ENCODE results near the gene RNF6.

RNF6 gene

GRCh38 chr13:26225896-26226617, 3.9 kb upstream of the RNF6 start:
- no peak for DNase-seq

GRCh38 chr13:26222520-26223046, 469 bp upstream of the RNF6 start:
- DNase-seq = no peak

DNA sequence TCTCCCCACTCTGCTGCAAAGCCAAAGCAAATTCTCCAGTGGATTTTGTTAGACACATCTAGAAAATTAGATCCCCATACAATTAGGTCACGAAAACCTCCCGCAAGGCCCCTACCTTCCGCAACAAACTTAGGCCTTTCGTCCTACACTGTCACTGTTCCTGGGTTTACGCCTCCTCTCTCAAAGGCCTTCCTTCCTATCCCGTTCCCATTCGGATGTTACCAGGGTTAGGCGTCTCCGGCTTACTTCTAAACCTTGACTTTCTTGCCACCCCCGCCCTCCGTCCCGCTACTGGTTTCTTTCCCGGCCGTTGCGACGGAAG, 754 bp downstream of the RNF6 start:
- no peak for DNase-seq

GRCh38 chr13:26220575-26220974, 1.5 kb downstream of the RNF6 start:
- DNase-seq = peak; percentile 26

- DNase-seq = peak; percentile 14
These were observed 2.4 kb downstream of the RNF6 start for GRCh38 chr13:26219726-26220125.

DNA sequence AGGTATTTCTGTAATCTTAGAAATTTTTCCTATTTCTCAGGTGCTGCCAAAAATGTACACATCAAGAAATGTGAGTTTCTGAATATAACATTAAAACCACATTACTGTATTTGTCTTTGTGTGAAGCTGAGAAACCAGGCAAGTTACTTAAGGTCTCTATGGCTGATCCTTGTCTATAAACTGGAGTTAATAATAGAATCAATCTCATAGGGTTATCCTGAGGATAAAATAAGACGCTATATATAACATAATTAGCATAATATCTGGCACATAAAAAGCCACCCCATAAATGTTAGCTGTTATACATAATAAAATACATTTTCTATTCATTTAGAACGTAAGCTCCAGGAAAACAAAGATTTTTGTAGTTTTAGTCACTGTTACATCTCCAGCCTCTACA, 6.1 kb downstream of the RNF6 start:
- DNase-seq = no peak

DNA sequence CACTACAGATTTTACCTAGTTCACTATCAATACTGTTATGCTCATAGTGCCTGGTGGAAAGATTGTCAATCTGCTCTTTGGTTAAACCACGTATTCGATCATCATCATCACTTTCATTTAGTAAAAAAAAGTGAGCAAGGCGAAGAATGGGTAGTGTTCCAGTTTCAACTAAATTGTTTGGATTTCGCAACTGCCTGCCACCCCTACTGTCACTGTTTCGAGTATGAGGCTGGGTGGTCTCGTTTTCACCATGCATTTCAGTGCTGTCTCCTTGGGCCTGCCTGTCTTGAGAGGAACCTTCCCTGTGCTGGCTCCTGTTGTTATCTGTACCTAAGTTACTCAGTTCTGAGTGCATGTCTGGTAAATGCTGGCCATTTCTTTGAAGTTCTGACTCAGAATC, 8.1 kb downstream of the RNF6 start:
- DNase-seq = no peak

GRCh38 chr13:26213345-26213744, 8.8 kb downstream of the RNF6 start:
- DNase-seq = no peak

- DNase-seq = no peak
These were observed 13.8 kb downstream of the RNF6 start for GRCh38 chr13:26208287-26208686.

- peak; percentile 10 for DNase-seq
These were observed 19.6 kb downstream of the RNF6 start for GRCh38 chr13:26202365-26202972.

- peak; percentile 10 for DNase-seq
These were observed 21.3 kb downstream of the RNF6 start for GRCh38 chr13:26200811-26201210.

DNA sequence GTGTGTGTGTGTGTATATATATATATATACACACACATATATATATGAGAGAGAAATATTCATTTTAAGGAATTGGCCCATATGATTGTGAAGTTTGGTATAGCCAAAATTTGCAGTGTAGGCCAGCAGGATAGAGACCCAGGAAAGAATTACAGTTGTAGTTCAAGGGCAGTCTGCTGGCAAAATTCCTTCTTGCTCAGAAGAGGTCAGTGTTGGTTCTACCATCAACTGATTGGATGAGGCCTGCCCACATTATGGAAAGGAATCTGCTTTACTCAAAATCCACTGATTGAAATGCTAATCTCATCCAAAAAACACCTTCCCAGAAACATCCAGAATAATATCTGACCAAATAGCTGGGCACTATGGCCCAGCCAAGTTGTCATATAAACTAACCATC, 24.0 kb downstream of the RNF6 start:
- no peak for DNase-seq

GRCh38 chr13:26197298-26197697, 24.8 kb downstream of the RNF6 start:
- no peak for DNase-seq

GRCh38 chr13:26186995-26187394, 35.1 kb downstream of the RNF6 start:
- DNase-seq = no peak

DNA sequence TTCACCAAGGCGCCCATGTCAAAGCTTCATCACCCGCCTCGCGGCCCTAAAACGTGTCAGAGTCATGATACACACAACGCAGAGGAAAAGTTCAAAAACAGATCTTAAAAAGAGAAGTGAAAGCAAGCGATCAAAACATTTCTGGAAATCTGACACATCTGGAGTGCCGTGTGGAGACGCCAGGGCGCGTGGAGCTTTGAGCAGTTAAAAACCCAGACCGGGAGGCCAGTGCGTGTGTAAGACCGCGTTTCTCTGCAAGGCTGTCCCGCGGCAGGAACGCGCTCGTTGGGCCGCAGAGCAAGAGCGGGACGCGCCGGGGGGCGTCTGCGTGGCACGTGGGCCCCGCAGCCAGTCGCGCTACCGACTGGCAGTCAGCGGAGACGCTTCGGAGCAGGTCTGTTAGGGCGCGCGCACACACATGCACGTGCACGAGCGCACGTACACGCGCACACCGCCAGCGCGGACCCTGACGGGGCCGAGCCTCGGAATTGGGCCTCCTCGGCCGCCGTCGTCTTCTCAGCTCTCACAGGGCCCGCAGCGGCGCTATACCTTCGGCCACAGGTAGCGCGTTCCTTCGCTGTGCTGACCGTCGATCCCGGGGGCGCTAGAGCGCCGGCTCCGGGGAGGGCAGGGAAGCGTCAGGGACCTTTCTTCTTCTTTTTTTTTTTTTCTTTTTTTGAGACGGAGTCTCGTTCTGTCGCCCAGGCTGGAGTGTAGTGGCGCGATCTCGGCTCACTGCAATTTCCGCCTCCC, 35.8 kb downstream of the RNF6 start:
- DNase-seq = peak; percentile 92

GRCh38 chr13:26185720-26186117, 36.4 kb downstream of the RNF6 start:
- no peak for DNase-seq

- DNase-seq = peak; percentile 59
These were observed 37.3 kb downstream of the RNF6 start for GRCh38 chr13:26184791-26185250.

DNA sequence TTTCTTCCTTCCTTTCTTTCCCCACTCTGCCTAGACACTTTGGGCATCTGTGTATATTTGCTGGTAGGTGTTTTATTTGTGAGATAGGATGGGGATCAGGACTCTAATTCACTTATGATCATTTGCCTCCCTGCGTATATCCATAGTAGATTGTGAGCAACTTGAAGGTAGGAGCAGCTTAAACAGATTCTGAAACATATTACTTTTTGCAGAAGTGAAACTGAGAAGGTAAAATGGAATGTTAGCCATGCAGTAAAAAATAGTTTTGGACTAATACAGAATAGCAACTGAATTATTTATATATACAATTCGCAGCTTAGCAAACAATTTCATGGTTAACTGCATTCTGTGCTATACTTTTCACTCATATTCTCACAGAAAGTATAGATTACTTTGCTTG, 38.7 kb downstream of the RNF6 start:
- no peak for DNase-seq

DNA sequence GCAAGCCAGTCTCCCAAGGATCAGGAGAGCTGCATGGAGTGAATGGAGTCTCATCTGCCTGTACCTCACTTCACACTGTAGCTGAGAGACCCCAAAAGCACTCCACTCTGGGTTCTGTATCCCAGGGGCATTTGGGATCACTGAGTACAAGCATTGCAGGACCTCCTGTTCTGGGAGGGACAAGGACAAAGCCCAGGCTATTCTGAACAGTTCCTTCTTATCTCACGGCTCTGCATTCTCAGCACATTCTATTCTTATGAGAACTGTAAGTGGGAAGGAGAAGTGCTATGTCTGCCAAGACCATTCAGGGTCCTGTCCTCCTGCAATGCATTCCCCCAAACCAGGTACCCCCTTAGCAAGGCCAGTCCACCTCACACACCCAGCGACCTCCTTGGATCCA, 42.8 kb downstream of the RNF6 start:
- DNase-seq = no peak

- no peak for DNase-seq
These were observed 53.3 kb downstream of the RNF6 start for GRCh38 chr13:26168835-26169234.

GRCh38 chr13:26168237-26168814, 53.8 kb downstream of the RNF6 start:
- no peak for DNase-seq

- no peak for DNase-seq
These were observed 58.3 kb downstream of the RNF6 start for GRCh38 chr13:26163812-26164211.
